GM12873 (cell line): ENCODE results near the gene GCNT2.

Source experiments
- TF ChIP-seq, protein P1 (sequence below): IDR thresholded peaks from 2 replicates; pipeline ENCODE4 v1.5.1; 2012; ENCODE audit warnings: low read depth, mild to moderate bottlenecking, moderate library complexity, low read length, control low read depth; ENCODE audit not compliant: insufficient read depth; ENCODE audit errors: missing control alignments

Gene GCNT2

DNA sequence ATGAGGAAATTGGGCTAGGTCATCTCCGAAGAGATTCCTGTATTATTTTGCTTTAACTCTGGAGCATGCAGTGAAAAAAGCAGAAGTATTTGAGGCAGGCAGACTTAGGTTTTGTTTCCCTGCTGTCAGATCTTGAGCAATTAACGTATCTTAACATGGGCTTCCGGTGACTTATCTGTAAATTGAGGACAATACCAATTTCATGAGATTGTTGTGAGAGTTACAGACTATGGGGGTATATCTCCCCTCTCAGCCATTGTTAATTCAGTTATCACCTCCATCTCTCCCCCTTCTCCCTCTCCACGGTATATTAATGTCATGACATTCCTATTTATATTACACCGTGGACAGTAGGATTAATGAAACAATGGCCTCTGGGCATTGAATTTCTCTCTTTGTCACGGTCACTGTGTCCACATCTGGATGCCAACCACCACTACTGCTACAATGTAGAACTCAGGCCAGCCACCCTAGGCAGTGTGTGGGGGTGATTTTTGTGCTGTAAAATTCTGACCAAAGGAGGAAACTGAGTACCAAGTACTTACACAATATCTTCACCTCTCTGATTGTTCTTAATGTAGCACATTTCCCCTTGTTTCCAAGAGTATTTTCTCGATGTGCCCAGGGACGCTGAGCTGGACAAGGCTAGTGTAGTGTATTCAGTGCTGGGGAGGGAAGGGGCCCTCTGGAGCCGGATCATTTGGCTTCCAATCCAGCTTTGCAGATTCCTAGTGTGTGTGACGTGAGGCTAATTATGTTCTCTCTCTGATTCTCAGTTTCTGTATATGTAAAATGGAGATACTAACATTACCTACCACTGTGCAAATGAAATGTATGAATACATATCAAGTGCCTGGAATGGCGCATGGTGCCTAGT lies 77.2 kb downstream of the GCNT2 start:
- TF ChIP-seq, protein P1, sequence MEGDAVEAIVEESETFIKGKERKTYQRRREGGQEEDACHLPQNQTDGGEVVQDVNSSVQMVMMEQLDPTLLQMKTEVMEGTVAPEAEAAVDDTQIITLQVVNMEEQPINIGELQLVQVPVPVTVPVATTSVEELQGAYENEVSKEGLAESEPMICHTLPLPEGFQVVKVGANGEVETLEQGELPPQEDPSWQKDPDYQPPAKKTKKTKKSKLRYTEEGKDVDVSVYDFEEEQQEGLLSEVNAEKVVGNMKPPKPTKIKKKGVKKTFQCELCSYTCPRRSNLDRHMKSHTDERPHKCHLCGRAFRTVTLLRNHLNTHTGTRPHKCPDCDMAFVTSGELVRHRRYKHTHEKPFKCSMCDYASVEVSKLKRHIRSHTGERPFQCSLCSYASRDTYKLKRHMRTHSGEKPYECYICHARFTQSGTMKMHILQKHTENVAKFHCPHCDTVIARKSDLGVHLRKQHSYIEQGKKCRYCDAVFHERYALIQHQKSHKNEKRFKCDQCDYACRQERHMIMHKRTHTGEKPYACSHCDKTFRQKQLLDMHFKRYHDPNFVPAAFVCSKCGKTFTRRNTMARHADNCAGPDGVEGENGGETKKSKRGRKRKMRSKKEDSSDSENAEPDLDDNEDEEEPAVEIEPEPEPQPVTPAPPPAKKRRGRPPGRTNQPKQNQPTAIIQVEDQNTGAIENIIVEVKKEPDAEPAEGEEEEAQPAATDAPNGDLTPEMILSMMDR: no peak

DNA sequence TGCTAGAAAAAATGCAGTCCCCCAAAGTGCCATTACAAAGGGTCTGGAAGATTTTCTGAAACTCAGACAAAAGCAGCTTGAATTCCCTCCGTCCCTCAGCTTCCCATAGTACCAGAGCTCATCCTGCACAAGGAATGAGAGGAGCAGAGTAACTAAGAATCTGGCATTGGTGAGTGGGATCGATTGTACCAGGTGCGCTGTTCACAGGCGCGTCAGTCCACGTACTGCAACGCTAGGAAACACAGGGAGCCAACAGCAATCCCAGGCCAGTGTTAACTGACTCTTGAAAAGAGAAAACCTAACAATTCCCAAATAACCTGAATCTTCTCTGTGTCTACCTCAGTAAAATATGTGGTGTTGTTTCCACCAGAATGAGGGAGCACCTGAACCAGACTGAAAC lies 77.9 kb downstream of the GCNT2 start:
- TF ChIP-seq, protein P1: no peak

- TF ChIP-seq, protein P1: no peak
Observed at GRCh38 chr6:10603219-10603618, 82.1 kb downstream of the GCNT2 start.

DNA sequence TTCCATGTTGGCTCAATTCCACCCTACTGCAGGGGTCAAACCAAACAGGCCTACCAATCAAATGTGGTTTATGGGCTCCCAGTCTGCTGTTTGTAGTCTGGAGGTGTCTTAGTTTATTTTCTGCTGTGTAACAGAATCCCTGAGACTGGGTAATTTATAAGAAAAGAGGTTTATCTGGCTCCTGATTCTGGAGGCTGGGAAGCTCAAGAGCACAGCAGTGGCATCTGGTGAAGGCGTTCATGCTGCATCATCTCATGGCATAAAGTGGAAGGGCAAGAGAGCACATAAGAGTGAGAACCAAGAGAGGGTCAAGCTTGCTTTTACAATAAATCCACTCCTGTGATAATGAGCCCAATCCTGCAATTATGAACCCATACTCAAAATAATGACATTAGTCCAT lies 87.9 kb downstream of the GCNT2 start:
- TF ChIP-seq, protein P1: no peak

- TF ChIP-seq, protein P1: no peak
Observed at GRCh38 chr6:10610289-10610688, 89.1 kb downstream of the GCNT2 start.

DNA sequence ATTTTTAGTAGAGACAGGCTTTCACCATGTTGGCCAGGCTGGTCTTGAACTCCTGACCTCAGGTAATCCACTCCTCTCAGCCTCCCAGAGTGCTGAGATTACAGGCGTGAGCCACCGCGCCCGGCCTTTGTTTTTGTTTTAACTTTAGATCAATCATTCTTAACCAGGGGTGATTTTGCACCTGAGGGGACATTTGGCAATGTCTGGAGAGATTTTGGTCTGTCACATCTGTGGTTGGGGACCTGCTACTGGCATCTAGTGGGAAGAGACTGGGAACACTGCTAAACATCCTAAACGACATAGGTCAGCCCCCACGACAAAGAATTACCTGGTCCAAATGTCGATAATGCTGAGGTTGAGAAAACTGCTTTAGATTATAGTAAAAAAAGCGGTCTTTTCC lies 91.0 kb downstream of the GCNT2 start:
- TF ChIP-seq, protein P1: no peak

- TF ChIP-seq, protein P1: no peak
Observed at GRCh38 chr6:10613077-10613476, 91.9 kb downstream of the GCNT2 start.
